K562 (cell line): ENCODE data around the gene ARHGEF18. TPM values are rescaled to one million over a fixed set of nuclear protein-coding genes. Genes with fewer than 3 reads are reported as not detected.

Source experiments
- ATAC-seq: fragments of 200-7000 bp; cut with Tn5 transposase; 3 replicates; pipeline ENCODE4 v1.9.1; 2020; ENCODE audit warnings: moderate library complexity
- BruUV-seq: library from RNA; stranded (reverse); fragments of 400-500 nt; replicated peaks from 2 replicates; lab custom pipeline; 2021; lab: Mats Ljungman, UMichigan
- CTCF ChIA-PET: fragments of 300-600 bp; formaldehyde crosslinking; extraction: SDS; loops from one replicate; lab custom pipeline; 2021; ENCODE audit warnings: low intra/inter-chr PET ratio; lab: Yijun Ruan, JAX
- POLR2A ChIA-PET: fragments of 300-600, 350-650 bp; sonication (Branson Sonifier 250); formaldehyde crosslinking; extraction: SDS; loops from one replicate; lab custom pipeline; 2021; ENCODE audit warnings: antibody characterized with exemption, inconsistent platforms; lab: Yijun Ruan, JAX
- DNase-seq, 4 experiments: peaks; one replicate each; pipeline versions ENCODE4 v3.0.0 to v3.0.0-alpha.2; 2011 to 2018; ENCODE audit warnings: low spot score in 3 of 4, mixed read lengths in 3 of 4; ENCODE audit errors: extremely low read depth in 1 of 4
- FAIRE-seq: peaks from 2 replicates; lab custom pipeline; 2011; peaks lifted over from hg19 to GRCh38; lab: Jason Lieb, UNC
- H2AFZ ChIP-seq: 2 replicates; pipeline ENCODE4 v1.6.0; 2011; ENCODE audit warnings: low read depth, low read length, control low read depth, inconsistent platforms
- H3K27ac ChIP-seq: fragments of 200-600 bp; 3 replicates; pipeline ENCODE4 v1.8.0; 2011; ENCODE audit warnings: low read depth, mild to moderate bottlenecking, control low read depth, inconsistent platforms, low read length, moderate library complexity, mixed read lengths; ENCODE audit errors: extremely low read depth
- H3K27me3 ChIP-seq, 2 experiments: fragments of 300-600 bp in 1 of 2; 2 replicates in 1 of 2; 3 replicates in 1 of 2; pipeline versions ENCODE4 v1.6.0 to v1.8.0; 2011; ENCODE audit warnings: inconsistent platforms in 2 of 2, low read length in 2 of 2, mild to moderate bottlenecking in 1 of 2, mixed read lengths in 1 of 2, moderate library complexity in 1 of 2; ENCODE audit not compliant: control insufficient read depth in 2 of 2, insufficient read depth in 2 of 2
- H3K36me3 ChIP-seq: fragments of 300-600 bp; 3 replicates; pipeline ENCODE4 v1.8.0; 2011; ENCODE audit warnings: mild to moderate bottlenecking, low read length, inconsistent platforms; ENCODE audit not compliant: control insufficient read depth, insufficient read depth
- H3K4me1 ChIP-seq, 2 experiments: fragments of 200-600 bp in 1 of 2; replicated peaks in 1 of 2; 2 replicates in 1 of 2; 3 replicates in 1 of 2; pipeline versions ENCODE4 v1.5.1 to v1.8.0; 2011; ENCODE audit warnings: inconsistent platforms in 2 of 2, low read length in 2 of 2, mild to moderate bottlenecking in 1 of 2, mixed read lengths in 1 of 2, moderate library complexity in 1 of 2; ENCODE audit not compliant: control insufficient read depth in 2 of 2, insufficient read depth in 2 of 2
- H3K4me2 ChIP-seq: 2 replicates; pipeline ENCODE4 v1.6.1; 2011; ENCODE audit warnings: low read length, control low read depth, inconsistent platforms, mixed read lengths; ENCODE audit not compliant: insufficient read depth
- H3K4me3 ChIP-seq: fragments of 200-600 bp; sonication (generic), shearing (Covaris generic); 2 replicates; pipeline ENCODE4 v1.5.1; 2016; ENCODE audit warnings: control low read depth, inconsistent platforms
- H3K79me2 ChIP-seq: fragments of 200-600 bp; 3 replicates; pipeline ENCODE4 v1.8.0; 2011; ENCODE audit warnings: low read length, inconsistent platforms; ENCODE audit not compliant: control insufficient read depth, insufficient read depth
- H3K9ac ChIP-seq, 2 experiments: 2 replicates each; pipeline versions ENCODE4 v1.6.0 to v1.6.1; 2011; ENCODE audit warnings: low read depth in 2 of 2, low read length in 2 of 2, control low read depth in 1 of 2, inconsistent platforms in 1 of 2, mild to moderate bottlenecking in 1 of 2, mixed read lengths in 1 of 2; ENCODE audit not compliant: insufficient read depth in 1 of 2
- H3K9me1 ChIP-seq: one replicate; pipeline ENCODE4 v1.6.0; 2011; ENCODE audit warnings: inconsistent platforms, mild to moderate bottlenecking, low read length, moderate library complexity; ENCODE audit not compliant: control insufficient read depth, insufficient read depth
- H3K9me3 ChIP-seq: replicated peaks from 2 replicates; pipeline ENCODE4 v1.5.1; 2011; ENCODE audit warnings: low read depth, low read length, inconsistent platforms; ENCODE audit not compliant: control insufficient read depth, insufficient read depth
- H4K20me1 ChIP-seq: replicated peaks from 2 replicates; pipeline ENCODE4 v1.6.1; 2011; ENCODE audit warnings: low read length, inconsistent platforms, mixed read lengths; ENCODE audit not compliant: control insufficient read depth, insufficient read depth
- ARID1B ChIP-seq: fragments of 450-650 bp; IDR thresholded peaks from 2 replicates; pipeline ENCODE4 v1.6.1; 2016; ENCODE audit warnings: antibody characterized with exemption, mild to moderate bottlenecking, inconsistent platforms
- ATF3 ChIP-seq, 2 experiments: fragments of 450-650 bp in 1 of 2; sonication (generic) in 1 of 2; formaldehyde crosslinking in 1 of 2; IDR thresholded peaks in 1 of 2; conservative IDR thresholded peaks in 1 of 2; 2 replicates each; pipeline versions ENCODE4 v1.6.1 to v1.8.1; 2016 to 2023; ENCODE audit warnings: mild to moderate bottlenecking in 2 of 2, moderate library complexity in 2 of 2, inconsistent platforms in 1 of 2, missing genetic modification reagents in 1 of 2
- ATF7 ChIP-seq: fragments of 450-650 bp; IDR thresholded peaks from 2 replicates; pipeline ENCODE4 v1.7.1; 2014; ENCODE audit warnings: mild to moderate bottlenecking, moderate library complexity
- CREM ChIP-seq: IDR thresholded peaks from 2 replicates; pipeline ENCODE4 v1.6.1; 2014; ENCODE audit warnings: antibody characterized with exemption, low read depth
- DPF2 ChIP-seq: fragments of 450-650 bp; IDR thresholded peaks from 2 replicates; pipeline ENCODE4 v1.6.1; 2016
- FUS ChIP-seq: fragments of 200-400 bp; formaldehyde crosslinking; optimal IDR thresholded peaks from 2 replicates; pipeline ENCODE3; 2017; ENCODE audit warnings: low read depth, low read length
- KDM1A ChIP-seq, 2 experiments: fragments of 450-650 bp; IDR thresholded peaks; 2 replicates each; pipeline ENCODE4 v1.6.1; 2016; ENCODE audit warnings: mild to moderate bottlenecking in 2 of 2
- MAFG ChIP-seq: fragments of 450-650 bp; conservative IDR thresholded peaks from 2 replicates; pipeline ENCODE4 v1.6.1; 2016; ENCODE audit warnings: missing genetic modification characterization, missing compliant biosample characterization
- PKNOX1 ChIP-seq: fragments of 450-650 bp; IDR thresholded peaks from 2 replicates; pipeline ENCODE4 v1.6.1; 2016
- SMARCA4 ChIP-seq: fragments of 450-650 bp; IDR thresholded peaks from 2 replicates; pipeline ENCODE4 v1.6.1; 2016
- TRIM28 ChIP-seq: fragments of 450-650 bp; IDR thresholded peaks from 2 replicates; pipeline ENCODE4 v1.6.1; 2017
- USF2 ChIP-seq: sonication (generic); formaldehyde crosslinking; IDR thresholded peaks from 2 replicates; pipeline ENCODE4 v1.5.0; 2020; ENCODE audit warnings: missing genetic modification reagents
- YY1 ChIP-seq, 3 experiments: IDR thresholded peaks; 2 replicates each; pipeline ENCODE4 v1.6.1; 2011; ENCODE audit warnings: low read length in 2 of 3, mild to moderate bottlenecking in 2 of 3, moderate library complexity in 2 of 3, borderline replicate concordance in 1 of 3, control low read depth in 1 of 3, low read depth in 1 of 3; ENCODE audit not compliant: insufficient read depth in 3 of 3, insufficient replicate concordance in 2 of 3, control insufficient read depth in 1 of 3, insufficient read length in 1 of 3; ENCODE audit errors: extremely low read depth in 1 of 3
- WGBS: fragments of 100-300 bp; shearing (Covaris generic); methylation state at CpG from one replicate; pipeline ENCODE4 v1.1.6; 2016; ENCODE audit warnings: low coverage, mixed read lengths; ENCODE audit not compliant: insufficient coverage; ENCODE audit errors: missing lambda C conversion rate; 5-methylcytosine and 5-hydroxymethylcytosine counted together
- in situ Hi-C: fragments of 300-500 bp; cut with MboI; formaldehyde crosslinking; loops from 4 replicates; pipeline ENCODE4 v1.15.0; 2018; ENCODE audit warnings: inconsistent platforms, mixed read lengths
- intact Hi-C: fragments of 100-400 bp; cut with micrococcal nuclease; formaldehyde crosslinking; loops from 2 replicates; pipeline ENCODE4 v1.14.2; 2022
- polyA plus RNA-seq, 8 experiments: library from polyadenylated mRNA; depleted of rRNA in 4 of 8; stranded (reverse) in 5 of 8; unstranded in 3 of 8; fragments of >200 nt; fragmentation: Nextera tagmentation in 2 of 8; fragmentation: Illumina TruSeq in 1 of 8; extraction: Ambion mirVana in 2 of 8; extraction: Trizol in 1 of 8; gene quantifications; 2 replicates each; pipeline versions ENCODE4 v1.2.1 to v1.2.3, GENCODE V29; 2011 to 2014; ENCODE audit warnings: inconsistent platforms in 1 of 8, missing spikeins in 1 of 8
- total RNA-seq, 7 experiments: library from RNA; depleted of rRNA in 6 of 7; stranded (reverse); fragments of >200 nt in 6 of 7; fragmentation: Illumina TruSeq in 2 of 7; extraction: Trizol in 2 of 7; gene quantifications; 2 replicates each; pipeline versions ENCODE4 v1.2.1 to v1.2.3, GENCODE V29; 2011 to 2021; ENCODE audit warnings: low replicate concordance in 1 of 7

Gene ARHGEF18
- total and polyA plus RNA-seq, 9 of the 15 experiments (the other 6 are each of a cell fraction or from before 2014, with no cell fraction given): 0.04 to 16.5 (median 4.5) TPM

GRCh38 chr19:7373862-7374261 is 25.1 kb downstream of the ARHGEF18 start:
- Histone ChIP-seq H3K27me3 (peaks cover 28 to 63% of the 10 kb centered on the region in 2 experiments), H3K36me3 (no peaks in the 10 kb centered on the region), H3K4me1 (peaks cover 0 to 8% of the 10 kb centered on the region in 2 experiments; a peak in 1 of 5 replicates), H3K4me2 (no peak overlapping the region), H3K4me3 (no peak overlapping the region), H3K9ac (no peak overlapping the region), H4K20me1 (peaks cover 8% of the 10 kb centered on the region; the same call in 1 of the 2 replicates), H3K79me2 (no peaks in the 10 kb centered on the region), H3K9me1 (no peaks in the 10 kb centered on the region), H2AFZ (no peak overlapping the region), H3K9me3 (no peaks in the 10 kb centered on the region), H3K27ac (no peak overlapping the region)
- no TSS peak for BruUV-seq
- peak; percentile 93 for ATAC-seq
- peak; percentile 78 for FAIRE-seq
- intact Hi-C loops: no loop called here
- 3% methylated on average over 6 of the region's 6 CpGs for WGBS
- peak in 2 of 4 experiments; percentile 36 to 67 for DNase-seq
- POLR2A ChIA-PET: interaction anchor here (0.6 kb wide), 2 partner anchors 19 to 301 kb away, joined by 3 to 4 read pairs; no protein-coding TSS in a partner anchor
- in situ Hi-C loops: no loop called here
- CTCF ChIA-PET: interaction anchor here (0.6 kb wide), 1 partner anchor 12 kb away, joined by 3 read pairs; no protein-coding TSS in a partner anchor
- TF ChIP-seq TRIM28 (0 out of 2 replicates have a peak, but pooled peaks have one; percentile 27), ATF7 (0 out of 2 replicates have a peak, but pooled peaks have one; percentile 39), FUS (no peak), MAFG (tag) (peak; percentile 39; the same call in 1 of the 2 replicates), KDM1A (IDR thresholded peaks at IDR 0.05) (no peak; a peak in 1 of 4 replicates), PKNOX1 (peak; percentile 97), ATF3 (IDR thresholded peaks at IDR 0.05) (peak; percentile 92), ATF3 (CRISPR knock-in tag; conservative IDR thresholded peaks at IDR 0.05) (peak; percentile 90), USF2 (CRISPR knock-in tag) (peak; percentile 85), CREM (0 out of 2 replicates have a peak, but pooled peaks have one; percentile 15), YY1 (IDR thresholded peaks at IDR 0.05; ENCODE audit: borderline replicate concordance in 1 of 3, control insufficient read depth in 1 of 3, extremely low read depth in 1 of 3, insufficient read depth in 3 of 3, insufficient read length in 1 of 3, insufficient replicate concordance in 2 of 3, low read depth in 1 of 3, low read length in 2 of 3) (peak in 1 of 3 experiments; percentile 10), ARID1B (peak; percentile 37), SMARCA4 (peak; percentile 28; the same call in 1 of the 2 replicates), DPF2 (peak; percentile 61)
